Measurements from ENCODE around the gene OBP2A. TPM values are rescaled to one million over a fixed set of nuclear protein-coding genes. Genes with fewer than 3 reads are reported as not detected.

Gene OBP2A
- total and polyA plus RNA-seq, 2 of the 8 experiments (the other 6 are each of a cell fraction or from before 2014, with no cell fraction given), result not detected

DNA sequence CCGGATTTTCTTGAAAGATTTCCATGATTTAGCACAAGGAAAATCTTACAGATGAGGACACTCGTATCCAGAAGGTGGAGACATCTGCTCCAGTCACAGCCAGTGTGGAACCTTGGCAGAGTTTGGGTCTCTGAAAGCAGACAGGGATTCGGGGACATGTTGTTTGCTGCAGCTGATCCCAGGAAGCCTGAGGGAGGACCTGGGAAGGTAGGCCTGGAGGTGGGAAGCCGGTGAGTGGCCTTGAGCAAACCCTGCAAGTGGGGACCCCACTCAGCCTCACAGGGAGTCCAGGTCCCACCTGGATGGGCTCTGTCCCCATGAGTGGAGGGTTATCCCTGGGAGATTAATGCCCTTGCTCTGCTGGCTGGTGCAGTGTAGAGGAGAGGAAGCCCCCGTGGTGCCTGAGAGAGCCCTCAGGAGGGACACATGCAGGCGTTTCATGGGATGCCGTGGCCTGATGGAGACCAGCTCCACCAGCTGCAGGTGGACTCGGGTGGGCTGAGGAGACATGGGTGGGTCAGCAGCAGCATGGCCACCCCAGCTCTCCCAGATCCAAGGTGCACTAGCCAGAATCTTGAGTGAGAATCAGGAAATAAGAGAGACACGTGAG, 37.6 kb upstream of the OBP2A start:
- Histone ChIP-seq H3K27me3 (replicated peaks in 1 of 4; ENCODE audit: control insufficient read depth in 3 of 4, extremely low read depth in 1 of 4, insufficient read depth in 3 of 4, low read length in 3 of 4) (no peaks in the 10 kb centered on the region), H3K79me2 (ENCODE audit: control insufficient read depth in 1 of 2, insufficient read depth in 2 of 2, low read length in 2 of 2) (no peaks in the 10 kb centered on the region), H2BK120ac (replicated peaks; ENCODE audit: low read depth, low read length) (no peak overlapping the region), H3K79me1 (ENCODE audit: low read depth, low read length) (no peaks in the 10 kb centered on the region), H3K9me3 (ENCODE audit: insufficient read depth in 2 of 2, low read depth in 1 of 2, low read length in 1 of 2) (no peaks in the 10 kb centered on the region), H4K5ac (ENCODE audit: insufficient read length, low read depth, low read length) (no peak overlapping the region), H3K18ac (ENCODE audit: extremely low read depth, low read length) (no peak overlapping the region), H4K91ac (replicated peaks; ENCODE audit: insufficient read length, low read length) (no peak overlapping the region), H3K27ac (ENCODE audit: low read depth, low read length) (no peak overlapping the region), H2AK5ac (ENCODE audit: low read depth, low read length) (no peak overlapping the region; the same call in 1 of the 2 replicates), H2BK5ac (ENCODE audit: low read depth, low read length) (no peak overlapping the region), H2AFZ (ENCODE audit: low read length) (no peak overlapping the region), H3K56ac (replicated peaks; ENCODE audit: insufficient read length, low read depth, low read length) (no peak overlapping the region), H2BK12ac (ENCODE audit: low read depth, low read length) (no peak overlapping the region), H4K20me1 (replicated peaks in 1 of 2; ENCODE audit: control insufficient read depth in 1 of 2, insufficient read depth in 2 of 2, low read length in 2 of 2) (peaks cover 8 to 10% of the 10 kb centered on the region in 2 experiments), H3K23me2 (ENCODE audit: low read depth, low read length) (no peaks in the 10 kb centered on the region), H3K23ac (ENCODE audit: insufficient read length) (no peak overlapping the region), H3K36me3 (ENCODE audit: control insufficient read depth in 2 of 4, insufficient read depth in 4 of 4, low read length in 3 of 4) (peaks cover 6 to 16% (median 12%) of the 10 kb centered on the region in 4 experiments; a peak in 7 of 8 replicates), H4K8ac (ENCODE audit: extremely low read depth, insufficient read depth, low read length) (no peak overlapping the region), H3K14ac (ENCODE audit: insufficient read length) (no peak overlapping the region), H3K4me1 (replicated peaks in 1 of 4; ENCODE audit: control insufficient read depth in 3 of 4, insufficient read depth in 4 of 4, low read length in 3 of 4) (peaks cover 0 to 4% (median 0%) of the 10 kb centered on the region in 4 experiments; a peak in 2 of 7 replicates), H3K4me2 (ENCODE audit: insufficient read depth in 1 of 2, low read depth in 2 of 2, low read length in 2 of 2) (no peak overlapping the region), H2BK20ac (ENCODE audit: low read length) (no peak overlapping the region), H3K4ac (replicated peaks; ENCODE audit: insufficient read length, low read depth, low read length) (no peak overlapping the region), H3K9ac (replicated peaks in 1 of 4; ENCODE audit: extremely low read depth in 1 of 4, low read depth in 3 of 4, low read length in 3 of 4) (no peak overlapping the region), H3K4me3 (ENCODE audit: extremely low read depth in 1 of 4, insufficient read depth in 2 of 4, low read depth in 3 of 4, low read length in 4 of 4) (no peak overlapping the region), H2BK15ac (ENCODE audit: low read length) (no peak overlapping the region)
- ChIA-PET POLR2A (ENCODE audit: partially characterized antibody) (interaction anchor here (1.2 kb wide), 1 partner anchor 24 kb away, joined by 3 read pairs; no protein-coding TSS in a partner anchor), CTCF (ENCODE audit: partially characterized antibody) (interaction anchor here (0.7 kb wide), 1 partner anchor 68 kb away, joined by 5 read pairs; no protein-coding TSS in a partner anchor)
- no peak for DNase-seq (ENCODE audit: low read depth in 1 of 2, low spot score in 2 of 2)
- FAIRE-seq, result no peak
- WGBS, 2 experiments (ENCODE audit: extremely low coverage in 1 of 2, insufficient coverage in 1 of 2, insufficient read length in 1 of 2, insufficient replicate concordance in 2 of 2, low coverage in 1 of 2, low lambda C conversion rate in 2 of 2, missing lambda C conversion rate in 1 of 2), result 84% methylated on average over 9 of the region's 9 CpGs; no CpG with 5 or more reads in 1 of the 2 experiments
- TF ChIP-seq GTF2F1 (IDR thresholded peaks at IDR 0.05; ENCODE audit: borderline replicate concordance, low read depth, low read length), result no peak
- TF ChIP-seq SIN3A (conservative IDR thresholded peaks at IDR 0.05 in 1 of 2, IDR thresholded peaks at IDR 0.05 in 1 of 2; ENCODE audit: low read depth in 1 of 2, low read length in 2 of 2), result no peak
- TF ChIP-seq SIX5 (IDR thresholded peaks at IDR 0.05; ENCODE audit: low read depth, low read length), result no peak
- TF ChIP-seq, protein P1, sequence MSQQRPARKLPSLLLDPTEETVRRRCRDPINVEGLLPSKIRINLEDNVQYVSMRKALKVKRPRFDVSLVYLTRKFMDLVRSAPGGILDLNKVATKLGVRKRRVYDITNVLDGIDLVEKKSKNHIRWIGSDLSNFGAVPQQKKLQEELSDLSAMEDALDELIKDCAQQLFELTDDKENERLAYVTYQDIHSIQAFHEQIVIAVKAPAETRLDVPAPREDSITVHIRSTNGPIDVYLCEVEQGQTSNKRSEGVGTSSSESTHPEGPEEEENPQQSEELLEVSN (IDR thresholded peaks at IDR 0.05), result no peak
- no peak for TF ChIP-seq HDAC6 (IDR thresholded peaks at IDR 0.05; ENCODE audit: low read depth, low read length)
- TF ChIP-seq TEAD4 (IDR thresholded peaks at IDR 0.05; ENCODE audit: low read depth, low read length), result no peak
- no peak for TF ChIP-seq KDM5A (IDR thresholded peaks at IDR 0.05; ENCODE audit: low read length)
- TF ChIP-seq SUZ12 (IDR thresholded peaks at IDR 0.05; ENCODE audit: low read length), result no peak
- TF ChIP-seq RFX5 (IDR thresholded peaks at IDR 0.05; ENCODE audit: borderline replicate concordance, low read depth, low read length), result no peak
- no peak for TF ChIP-seq MAFK (IDR thresholded peaks at IDR 0.05; ENCODE audit: low read depth, low read length)

Data from H1 (cell line).